ENCODE results near the gene CEP295NL. TPM values are rescaled to one million over a fixed set of nuclear protein-coding genes. Genes with fewer than 3 reads are reported as not detected.

The CEP295NL gene
- total and polyA plus RNA-seq, 11 donors, result 0.23 to 3.3 (median 0.52) TPM

DNA sequence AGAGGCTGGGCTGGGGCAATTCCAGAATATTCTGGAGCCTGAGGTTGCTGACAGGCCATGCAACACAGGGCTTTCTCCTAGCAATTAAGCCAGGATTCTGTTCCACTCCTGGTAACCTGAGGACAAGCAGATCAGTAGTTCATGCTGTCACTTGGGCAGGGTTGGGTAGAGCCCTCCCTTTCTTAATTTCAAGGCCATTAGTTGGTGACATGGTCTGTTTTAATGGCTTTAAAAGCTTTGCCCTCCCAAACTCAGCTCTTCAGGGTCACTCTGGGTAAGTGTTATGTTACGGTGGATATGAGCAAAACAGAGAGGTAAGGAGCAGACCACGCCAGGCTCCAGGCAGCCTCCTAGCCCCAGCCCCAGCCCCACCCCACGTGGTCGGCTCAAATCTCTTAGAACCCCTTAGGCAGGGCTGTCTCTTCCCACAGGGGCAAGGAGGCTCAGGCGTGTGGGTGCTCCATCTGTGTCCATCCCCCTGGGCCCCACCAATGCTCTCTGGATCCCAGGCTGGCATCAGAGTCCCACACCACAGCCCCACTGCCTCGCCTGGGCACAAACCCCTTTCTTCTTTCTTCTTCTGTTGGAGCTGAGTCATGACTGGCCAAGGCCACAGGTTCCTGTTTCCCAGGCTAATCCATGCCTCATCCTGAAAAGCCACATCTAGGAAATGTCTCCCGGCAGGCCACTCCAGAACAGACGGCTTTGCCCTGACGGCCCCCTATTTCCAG is 27.5 kb downstream of the CEP295NL start:
- peak overlapping the region in 7 of 12 donors; percentile 17 to 75 (median 55) for H3K27ac ChIP-seq
- ATAC-seq (no peak), DNase-seq (peak in 1 of 5 donors; percentile 41)

GRCh38 chr17:78873519-78874340 is 29.3 kb downstream of the CEP295NL start:
- ATAC-seq (peak; percentile 48 to 82 (median 50)), DNase-seq (peak in 4 of 5 donors; percentile 38 to 68 (median 62))
- intact Hi-C loops (cut with DNase I), result no loop called here
- Histone ChIP-seq H3K27me3 (no peaks in the 10 kb centered on the region), H3K4me1 (peaks cover 0 to 46% (median 40%) of the 10 kb centered on the region in 12 donors), H3K36me3 (peaks cover 0 to 52% (median 41%) of the 10 kb centered on the region in 9 donors), H3K27ac (peak overlapping the region; percentile 20 to 75 (median 65)), H3K9me3 (no peaks in the 10 kb centered on the region), H3K4me3 (no peak overlapping the region)
- WGBS, 4 donors, result 39 to 52% (median 47%) methylated on average over 20 to 21 of the region's 21 CpGs
- no peak for TF ChIP-seq POLR2A (IDR thresholded peaks at IDR 0.05)
- TF ChIP-seq CTCF (IDR thresholded peaks at IDR 0.05), result no peak

More for the DNA sequence above, 27.5 kb downstream of the CEP295NL start:
- H3K36me3 ChIP-seq, result peaks cover 0 to 34% (median 23%) of the 10 kb centered on the region in 9 donors
- no peak for TF ChIP-seq CTCF (IDR thresholded peaks at IDR 0.05)
- TF ChIP-seq POLR2A (IDR thresholded peaks at IDR 0.05), result no peak
- no peaks in the 10 kb centered on the region for H3K9me3 ChIP-seq
- no peak overlapping the region for H3K4me3 ChIP-seq
- intact Hi-C loops (cut with DNase I), result no loop called here
- no peaks in the 10 kb centered on the region for H3K27me3 ChIP-seq
- 69 to 91% (median 73%) methylated on average over 9 of the region's 9 CpGs for WGBS, 4 donors
- H3K4me1 ChIP-seq, result peaks cover 0 to 62% (median 54%) of the 10 kb centered on the region in 12 donors

GRCh38 chr17:78872486-78872885 is 30.5 kb downstream of the CEP295NL start:
- no peaks in the 10 kb centered on the region for H3K9me3 ChIP-seq
- no peak overlapping the region for H3K4me3 ChIP-seq
- peaks cover 0 to 45% (median 38%) of the 10 kb centered on the region in 12 donors for H3K4me1 ChIP-seq
- DNase-seq, result peak in 1 of 5 donors; percentile 4
- H3K27ac ChIP-seq, result peak overlapping the region in 1 of 12 donors; percentile 70
- WGBS, 4 donors, result 85 to 90% (median 88%) methylated on average over 6 of the region's 6 CpGs
- intact Hi-C loops (cut with DNase I), result no loop called here
- no peak for ATAC-seq
- no peak for TF ChIP-seq CTCF (IDR thresholded peaks at IDR 0.05)
- TF ChIP-seq POLR2A (IDR thresholded peaks at IDR 0.05), result no peak
- no peaks in the 10 kb centered on the region for H3K27me3 ChIP-seq
- H3K36me3 ChIP-seq, result peaks cover 0 to 61% (median 51%) of the 10 kb centered on the region in 9 donors

GRCh38 chr17:78870621-78871020 is 32.4 kb downstream of the CEP295NL start:
- H3K36me3 ChIP-seq, result peaks cover 0 to 68% (median 51%) of the 10 kb centered on the region in 9 donors
- no peaks in the 10 kb centered on the region for H3K9me3 ChIP-seq
- intact Hi-C loops (cut with DNase I), result no loop called here
- 81 to 84% (median 82%) methylated on average over 15 of the region's 15 CpGs for WGBS, 4 donors
- H3K27me3 ChIP-seq, result no peaks in the 10 kb centered on the region
- no peak for TF ChIP-seq POLR2A (IDR thresholded peaks at IDR 0.05)
- TF ChIP-seq CTCF (IDR thresholded peaks at IDR 0.05), result no peak
- no peak overlapping the region for H3K27ac ChIP-seq
- ATAC-seq (no peak), DNase-seq (peak in 1 of 5 donors; percentile 9)
- H3K4me1 ChIP-seq, result peaks cover 0 to 41% (median 29%) of the 10 kb centered on the region in 12 donors
- no peak overlapping the region for H3K4me3 ChIP-seq
